Measurements from ENCODE around the gene AHNAK2.

GRCh38 chr14:104994978-104995377 lies 16.8 kb upstream of the AHNAK2 start:
- TF ChIP-seq POLR2A (IDR thresholded peaks at IDR 0.05; ENCODE audit: borderline replicate concordance, extremely low read depth, insufficient read depth, insufficient read length) = no peak
- TF ChIP-seq CTCF (IDR thresholded peaks at IDR 0.05 in 2 of 3, conservative IDR thresholded peaks at IDR 0.05 in 1 of 3; ENCODE audit: borderline replicate concordance in 1 of 3, insufficient read depth in 1 of 3, low read depth in 2 of 3, low read length in 2 of 3) = no peak
- TF ChIP-seq JUND (IDR thresholded peaks at IDR 0.05) = no peak
- TF ChIP-seq SRF (IDR thresholded peaks at IDR 0.05; ENCODE audit: low read depth) = no peak
- no peak for TF ChIP-seq POLR2AphosphoS5 (IDR thresholded peaks at IDR 0.05; ENCODE audit: low read depth, low read length)
- TF ChIP-seq SIN3A (IDR thresholded peaks at IDR 0.05; ENCODE audit: low read depth) = no peak
- TF ChIP-seq CBX3 (IDR thresholded peaks at IDR 0.05; ENCODE audit: low read depth) = no peak
- TF ChIP-seq REST (IDR thresholded peaks at IDR 0.05; ENCODE audit: low read depth) = no peak
- no peak for TF ChIP-seq EGR1 (IDR thresholded peaks at IDR 0.05; ENCODE audit: low read depth)
- no peak for TF ChIP-seq EZH2 (IDR thresholded peaks at IDR 0.05)

Data from HCT116 (cell line).